Stimulated activated CD8-positive, alpha-beta memory T cell treated with anti-CD3 and anti-CD28 coated beads, Interleukin-15, amount 100 ng/mL, for 48 hours (primary cell): ENCODE measurements around the gene PRTFDC1.
A peak's percentile ranks its signal among the peaks of the same experiment; 100 is the strongest.
"Not testable (repeated sequence)": the region's sequence is repeated elsewhere in the genome, so short reads cannot be mapped to it uniquely, and the experiment has no call there.

Experiments used
- DNase-seq, 2 donors: peaks; one replicate each; pipeline ENCODE4 v3.0.0-alpha.2; 2020; ENCODE audit warnings: low read depth in 2 of 2

PRTFDC1 gene

GRCh38 chr10:24844742-24845141 lies 107.7 kb downstream of the PRTFDC1 start:
- DNase-seq: no peak

GRCh38 chr10:24843256-24843655 lies 109.2 kb downstream of the PRTFDC1 start:
- DNase-seq: no peak

GRCh38 chr10:24842856-24843255 lies 109.5 kb downstream of the PRTFDC1 start:
- DNase-seq: no peak

- no peak for DNase-seq
These were observed 110.9 kb downstream of the PRTFDC1 start for GRCh38 chr10:24841530-24841929.

GRCh38 chr10:24840784-24841183 lies 111.6 kb downstream of the PRTFDC1 start:
- no peak for DNase-seq

GRCh38 chr10:24837781-24838180 lies 114.6 kb downstream of the PRTFDC1 start:
- DNase-seq: not testable (repeated sequence)

GRCh38 chr10:24834869-24835268 lies 117.5 kb downstream of the PRTFDC1 start:
- no peak for DNase-seq

GRCh38 chr10:24826009-24826408 lies 126.4 kb downstream of the PRTFDC1 start:
- DNase-seq: no peak

- DNase-seq: no peak
These were observed 126.9 kb downstream of the PRTFDC1 start for GRCh38 chr10:24825551-24825950.

- no peak for DNase-seq
These were observed 127.9 kb downstream of the PRTFDC1 start for GRCh38 chr10:24824536-24824935.

GRCh38 chr10:24824124-24824523 lies 128.3 kb downstream of the PRTFDC1 start:
- DNase-seq: peak in 1 of 2 donors; percentile 4

- DNase-seq: peak; percentile 13 to 18
These were observed 129.8 kb downstream of the PRTFDC1 start for GRCh38 chr10:24822590-24822989.

GRCh38 chr10:24821986-24822385 lies 130.4 kb downstream of the PRTFDC1 start:
- peak in 1 of 2 donors; percentile 3 for DNase-seq

- DNase-seq: no peak
These were observed 135.5 kb downstream of the PRTFDC1 start for GRCh38 chr10:24816868-24817396.

GRCh38 chr10:24814568-24815313 lies 137.7 kb downstream of the PRTFDC1 start:
- no peak for DNase-seq

- DNase-seq: no peak
These were observed 138.6 kb downstream of the PRTFDC1 start for GRCh38 chr10:24813856-24814255.

GRCh38 chr10:24806262-24806661 lies 146.1 kb downstream of the PRTFDC1 start:
- DNase-seq: no peak

GRCh38 chr10:24804956-24805355 lies 147.4 kb downstream of the PRTFDC1 start:
- no peak for DNase-seq

- DNase-seq: no peak
These were observed 148.0 kb downstream of the PRTFDC1 start for GRCh38 chr10:24804392-24804791.

- DNase-seq: no peak
These were observed 150.0 kb downstream of the PRTFDC1 start for GRCh38 chr10:24802378-24802777.

GRCh38 chr10:24800861-24801260 lies 151.5 kb downstream of the PRTFDC1 start:
- no peak for DNase-seq
